Psoas muscle (tissue), 8 donors: Measurements from ENCODE around the gene SLC23A2. TPM values are rescaled to one million over a fixed set of nuclear protein-coding genes. Genes with fewer than 3 reads are reported as not detected.
A peak's percentile ranks its signal among the peaks of the same experiment; 100 is the strongest.

Source experiments
- ATAC-seq, 4 donors: fragments of 200-7000 bp; cut with Tn5 transposase; one replicate each; pipeline ENCODE4 v1.9.1; 2020; ENCODE audit warnings: moderate library complexity in 3 of 4, mild to moderate bottlenecking in 2 of 4
- DNase-seq, 2 donors: peaks; one replicate each; pipeline ENCODE4 v3.0.0-alpha.2; 2020
- H3K27ac ChIP-seq: fragments of 200-600 bp; one replicate; pipeline ENCODE4 v1.8.0; 2022
- H3K27me3 ChIP-seq, 3 donors: fragments of 200-600 bp in 1 of 3; one replicate each; pipeline versions ENCODE4 v1.6.1 to v1.8.0; 2013 to 2022; ENCODE audit warnings: low read length in 2 of 3, mild to moderate bottlenecking in 2 of 3, moderate library complexity in 1 of 3; ENCODE audit not compliant: insufficient read depth in 3 of 3
- H3K36me3 ChIP-seq, 2 donors: fragments of 200-600 bp in 1 of 2; one replicate each; pipeline versions ENCODE4 v1.6.1 to v1.8.0; 2013 to 2022; ENCODE audit warnings: low read depth in 1 of 2, mild to moderate bottlenecking in 1 of 2, moderate library complexity in 1 of 2; ENCODE audit not compliant: insufficient read depth in 1 of 2
- H3K4me1 ChIP-seq: fragments of 200-600 bp; one replicate; pipeline ENCODE4 v1.8.0; 2022
- H3K4me3 ChIP-seq: fragments of 200-600 bp; one replicate; pipeline ENCODE4 v1.8.0; 2022; ENCODE audit warnings: mild to moderate bottlenecking
- H3K9me3 ChIP-seq: fragments of 200-600 bp; one replicate; pipeline ENCODE4 v1.8.0; 2022
- WGBS, 3 donors: extraction: QIAGEN DNeasy Blood & Tissue Kit; methylation state at CpG; one replicate each; pipeline versions ENCODE4 v1.1.6 to v1.1.7; 2013; 5-methylcytosine and 5-hydroxymethylcytosine counted together
- intact Hi-C, 2 donors: fragments of 100-400 bp; cut with DNase I; formaldehyde crosslinking; loops; one replicate each; pipeline versions ENCODE4 v1.11.0 to v1.14.2; 2022
- polyA plus RNA-seq, 3 donors: library from polyadenylated mRNA; stranded (reverse); fragments of 200-250 nt; gene quantifications; one replicate each; pipeline ENCODE4 v1.2.3, GENCODE V29; 2013
- total RNA-seq, 4 donors: library from RNA; stranded (reverse); fragmentation: NEBNext Ultra II Directional in 2 of 4; extraction: Animal tissue kit (Norgen Biotek cat#: 25700) in 2 of 4; gene quantifications; one replicate each; pipeline versions ENCODE4 v1.2.1 to v1.2.4, GENCODE V29; 2021 to 2023
- TF ChIP-seq, protein P1 (sequence below): fragments of 200-600 bp; IDR thresholded peaks from one replicate; pipeline ENCODE4 v1.8.0; 2022; ENCODE audit warnings: antibody characterized with exemption
- donor health status: healthy with polysubstance abuse.
- donor health status: DM: no; HTN: no; CAD: no; lungs with moderate emphysema.
- donor health status: Bipolar disorder and iron deficiency.
- donor health status: healthy.
- donor health status: DM: yes; HTN: yes; CAD: no.
- donor health status: DM: no; HTN: no; CAD: no.
- donor health status: DM: no; HTN: no; CAD: no.
- donor health status: DM: yes; HTN: yes; CAD: no.

The SLC23A2 gene
- total and polyA plus RNA-seq, 7 donors: 0.87 to 4.9 (median 3.4) TPM

DNA sequence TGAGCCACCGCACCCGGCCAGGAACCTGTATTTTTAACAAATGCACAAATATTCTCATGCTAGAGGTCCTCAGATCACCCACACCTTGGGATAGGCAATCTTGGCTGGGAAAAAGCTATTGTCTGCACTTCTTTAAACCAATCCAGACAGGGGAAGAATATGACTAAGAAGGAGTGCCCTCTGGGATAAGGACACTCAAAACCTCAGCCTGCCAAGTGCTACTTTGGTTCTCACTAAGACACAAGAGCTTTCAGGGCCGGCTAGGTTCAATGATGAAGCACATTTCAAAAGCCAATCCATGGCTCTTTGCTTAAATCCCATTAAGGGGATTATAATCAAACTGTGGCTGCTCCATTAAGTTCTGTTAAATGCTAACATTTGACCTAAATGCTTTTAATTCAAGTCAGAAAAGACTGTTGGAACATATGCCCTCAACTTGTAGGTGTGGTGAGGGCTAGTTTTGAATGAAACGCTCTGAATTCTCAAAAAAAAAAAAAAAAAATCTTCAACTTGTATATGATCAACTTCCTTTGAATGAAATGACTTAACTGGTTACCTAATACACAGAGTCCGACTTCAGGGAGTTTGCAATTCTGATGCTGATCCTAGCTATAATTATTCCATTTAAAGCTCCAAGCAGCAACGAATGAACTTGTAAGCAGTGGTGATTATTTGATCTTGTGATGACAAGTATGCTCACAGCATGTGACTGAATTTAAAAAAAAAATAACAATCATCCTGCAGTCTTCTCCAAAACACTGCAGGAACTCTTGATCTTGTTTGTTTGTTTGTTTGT is 56.6 kb downstream of the SLC23A2 start:
- DNase-seq (no peak), ATAC-seq (peak; percentile 55 to 76 (median 65))
- Histone ChIP-seq H3K4me3 (no peak overlapping the region), H3K4me1 (peaks cover 5% of the 10 kb centered on the region), H3K36me3 (no peaks in the 10 kb centered on the region), H3K9me3 (no peaks in the 10 kb centered on the region), H3K27me3 (no peaks in the 10 kb centered on the region), H3K27ac (no peak overlapping the region)
- TF ChIP-seq, protein P1, sequence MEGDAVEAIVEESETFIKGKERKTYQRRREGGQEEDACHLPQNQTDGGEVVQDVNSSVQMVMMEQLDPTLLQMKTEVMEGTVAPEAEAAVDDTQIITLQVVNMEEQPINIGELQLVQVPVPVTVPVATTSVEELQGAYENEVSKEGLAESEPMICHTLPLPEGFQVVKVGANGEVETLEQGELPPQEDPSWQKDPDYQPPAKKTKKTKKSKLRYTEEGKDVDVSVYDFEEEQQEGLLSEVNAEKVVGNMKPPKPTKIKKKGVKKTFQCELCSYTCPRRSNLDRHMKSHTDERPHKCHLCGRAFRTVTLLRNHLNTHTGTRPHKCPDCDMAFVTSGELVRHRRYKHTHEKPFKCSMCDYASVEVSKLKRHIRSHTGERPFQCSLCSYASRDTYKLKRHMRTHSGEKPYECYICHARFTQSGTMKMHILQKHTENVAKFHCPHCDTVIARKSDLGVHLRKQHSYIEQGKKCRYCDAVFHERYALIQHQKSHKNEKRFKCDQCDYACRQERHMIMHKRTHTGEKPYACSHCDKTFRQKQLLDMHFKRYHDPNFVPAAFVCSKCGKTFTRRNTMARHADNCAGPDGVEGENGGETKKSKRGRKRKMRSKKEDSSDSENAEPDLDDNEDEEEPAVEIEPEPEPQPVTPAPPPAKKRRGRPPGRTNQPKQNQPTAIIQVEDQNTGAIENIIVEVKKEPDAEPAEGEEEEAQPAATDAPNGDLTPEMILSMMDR: no peak
- 55 to 57% (median 57%) methylated on average over 6 of the region's 6 CpGs for WGBS, 3 donors
- intact Hi-C loops: no loop called here

DNA sequence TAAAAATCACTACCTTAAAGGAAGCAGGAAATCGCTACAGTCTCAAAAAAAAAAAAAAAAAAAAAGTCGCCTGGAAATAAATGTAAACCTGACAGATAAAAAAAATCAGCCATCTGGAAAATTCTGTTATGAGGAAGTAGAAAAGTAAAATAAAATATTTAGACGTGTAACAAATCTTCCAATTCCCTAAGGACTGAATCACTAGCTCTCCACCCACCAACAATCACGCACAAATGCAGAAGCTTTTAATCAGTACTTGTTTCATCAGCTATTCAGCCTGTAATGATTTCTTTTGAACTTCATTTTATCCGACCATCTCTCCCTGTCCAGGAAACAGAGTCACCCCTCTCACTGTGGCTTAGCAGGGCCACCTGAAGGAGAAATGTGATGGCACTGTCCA is 59.0 kb downstream of the SLC23A2 start:
- no peaks in the 10 kb centered on the region for H3K36me3 ChIP-seq
- no peaks in the 10 kb centered on the region for H3K27me3 ChIP-seq
- TF ChIP-seq, protein P1: no peak
- H3K4me1 ChIP-seq: peaks cover under 1% of the 10 kb centered on the region
- 57 to 64% (median 58%) methylated on average over 5 of the region's 5 CpGs for WGBS, 3 donors
- H3K9me3 ChIP-seq: no peaks in the 10 kb centered on the region
- H3K4me3 ChIP-seq: no peak overlapping the region
- DNase-seq (no peak), ATAC-seq (no peak)
- no peak overlapping the region for H3K27ac ChIP-seq
- intact Hi-C loops: no loop called here

DNA sequence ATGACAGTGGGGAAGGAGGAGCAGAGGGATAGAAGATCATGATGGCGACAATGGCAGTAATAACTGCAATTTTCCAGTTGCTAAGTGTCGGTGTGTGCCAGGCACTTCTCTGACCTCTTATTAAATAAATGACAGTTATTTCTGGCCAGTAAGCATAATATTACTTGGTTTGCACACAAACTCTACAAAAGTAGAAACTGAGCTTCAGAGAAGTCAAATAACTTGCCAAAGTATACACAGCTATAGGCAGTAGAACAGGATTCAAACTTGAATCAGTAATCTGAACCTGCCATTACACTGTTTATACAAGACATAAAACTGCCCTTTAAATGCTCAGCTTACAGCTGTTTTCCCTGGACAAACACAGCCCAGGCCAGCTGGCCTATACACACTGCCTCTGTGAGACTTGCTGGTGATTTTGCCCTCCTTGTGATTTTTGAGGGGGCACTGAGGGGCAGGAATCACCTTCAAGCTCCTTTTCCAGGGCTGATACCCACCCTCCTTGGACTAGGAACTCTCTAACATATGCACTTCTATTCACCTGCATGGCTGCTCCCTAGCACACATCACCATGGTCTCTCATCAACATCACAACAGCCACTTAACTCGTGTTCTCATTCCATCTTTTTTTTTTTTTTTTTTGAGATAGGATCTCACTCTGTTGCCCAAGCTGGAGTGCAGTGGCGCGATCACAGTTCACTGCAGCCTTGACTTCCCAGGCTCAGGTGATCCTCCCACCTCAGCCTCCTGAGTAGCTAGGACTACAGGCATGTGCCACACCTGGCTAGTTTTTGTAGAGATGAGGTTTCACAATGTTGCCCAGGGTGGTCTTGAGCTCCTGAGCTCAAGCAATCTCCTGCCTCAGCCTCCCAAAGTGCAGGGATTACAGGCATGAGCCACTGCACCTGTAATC is 63.6 kb downstream of the SLC23A2 start:
- 53 to 74% (median 59%) methylated on average over 5 of the region's 5 CpGs for whole genome bisulfite sequencing, 3 donors
- Histone ChIP-seq H3K36me3 (peaks cover 0 to under 1% of the 10 kb centered on the region in 2 donors), H3K4me1 (no peaks in the 10 kb centered on the region), H3K9me3 (no peaks in the 10 kb centered on the region), H3K27ac (no peak overlapping the region), H3K4me3 (no peak overlapping the region), H3K27me3 (no peaks in the 10 kb centered on the region)
- no peak for ATAC-seq
- DNase-seq: no peak
- intact Hi-C loops: no loop called here
- TF ChIP-seq, protein P1: no peak

DNA sequence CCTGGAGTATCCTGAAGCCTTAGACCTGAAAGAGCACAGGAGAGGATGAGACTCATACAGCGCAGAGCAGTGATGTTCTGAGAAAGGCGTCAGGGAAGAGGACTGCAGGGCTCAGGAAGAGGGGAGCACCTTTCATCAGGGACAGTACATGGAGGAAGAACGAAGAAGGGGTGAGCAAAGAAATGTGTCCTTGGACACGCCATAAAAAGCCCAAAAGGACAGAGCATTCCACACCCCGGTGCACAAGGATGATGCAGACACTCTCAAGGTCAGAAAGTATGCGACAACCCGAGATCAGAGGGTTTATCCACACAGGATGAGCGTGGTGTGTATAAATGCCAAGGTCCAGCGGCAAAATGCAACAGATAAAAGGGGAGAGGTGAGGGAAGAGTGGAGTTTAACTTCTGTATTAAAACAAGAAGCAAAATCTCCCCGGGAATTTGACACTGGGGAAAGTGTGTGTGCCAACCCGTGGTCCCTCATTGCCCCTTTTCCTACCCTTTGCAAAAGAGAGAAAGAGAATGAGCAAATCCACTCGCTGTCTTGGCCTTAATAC is 64.4 kb downstream of the SLC23A2 start:
- DNase-seq (no peak), ATAC-seq (no peak)
- 60 to 74% (median 60%) methylated on average over 12 of the region's 12 CpGs for WGBS, 3 donors
- intact Hi-C loops: no loop called here
- Histone ChIP-seq H3K9me3 (no peaks in the 10 kb centered on the region), H3K27me3 (no peaks in the 10 kb centered on the region), H3K36me3 (peaks cover 0 to 8% of the 10 kb centered on the region in 2 donors), H3K27ac (no peak overlapping the region), H3K4me1 (no peaks in the 10 kb centered on the region), H3K4me3 (no peak overlapping the region)
- TF ChIP-seq, protein P1: no peak
